Sigmoid colon (tissue), 3 donors: ENCODE measurements around the gene TMEM129.

Experiments used
- CTCF ChIP-seq, 4 experiments: fragments of 450-650 bp in 3 of 4; fragments of 200-600 bp in 1 of 4; IDR thresholded peaks; one replicate each; pipeline ENCODE4 v1.5.1; 2016 to 2019; ENCODE audit warnings: antibody characterized with exemption in 4 of 4, mild to moderate bottlenecking in 3 of 4, moderate library complexity in 2 of 4
- POLR2A ChIP-seq, 2 donors: fragments of 450-650 bp; IDR thresholded peaks; one replicate each; pipeline ENCODE4 v1.6.1; 2016; ENCODE audit warnings: antibody characterized with exemption in 2 of 2, mild to moderate bottlenecking in 2 of 2, moderate library complexity in 2 of 2

- TF ChIP-seq CTCF (IDR thresholded peaks at IDR 0.05) = no peak
- no peak for TF ChIP-seq POLR2A (IDR thresholded peaks at IDR 0.05)
These were observed 29.4 kb upstream of the TMEM129 start for GRCh38 chr4:1750381-1751154.
